T47D (cell line): ENCODE measurements around the gene SSH2.

ENCODE experiments used
- DNase-seq, 2 experiments: peaks; one replicate each; pipeline versions ENCODE4 v3.0.0 to v3.0.0-alpha.2; 2011 to 2012; ENCODE audit warnings: low read depth in 1 of 2, low spot score in 1 of 2
- JUND ChIP-seq: IDR thresholded peaks from 2 replicates; pipeline ENCODE4 v1.6.1; 2012; ENCODE audit warnings: low read depth
- in situ Hi-C: cut with HindIII; loops from 2 replicates; pipeline ENCODE4 v1.10.0; 2016; ENCODE audit warnings: low sequenced_read_pairs, low pct_unique_long_range_greater_than_20kb

Gene SSH2

GRCh38 chr17:29769225-29769624 is 160.8 kb downstream of the SSH2 start:
- in situ Hi-C loops = no loop called here
- TF ChIP-seq JUND = no peak
- DNase-seq = no peak

- in situ Hi-C loops = no loop called here
- TF ChIP-seq JUND = no peak
- DNase-seq = no peak
Observed at GRCh38 chr17:29766796-29767327, 163.2 kb downstream of the SSH2 start.

GRCh38 chr17:29764748-29765147 is 165.3 kb downstream of the SSH2 start:
- in situ Hi-C loops = no loop called here
- TF ChIP-seq JUND = no peak
- no peak for DNase-seq

GRCh38 chr17:29764217-29764616 is 165.8 kb downstream of the SSH2 start:
- no peak for TF ChIP-seq JUND
- in situ Hi-C loops = no loop called here
- DNase-seq = no peak

DNA sequence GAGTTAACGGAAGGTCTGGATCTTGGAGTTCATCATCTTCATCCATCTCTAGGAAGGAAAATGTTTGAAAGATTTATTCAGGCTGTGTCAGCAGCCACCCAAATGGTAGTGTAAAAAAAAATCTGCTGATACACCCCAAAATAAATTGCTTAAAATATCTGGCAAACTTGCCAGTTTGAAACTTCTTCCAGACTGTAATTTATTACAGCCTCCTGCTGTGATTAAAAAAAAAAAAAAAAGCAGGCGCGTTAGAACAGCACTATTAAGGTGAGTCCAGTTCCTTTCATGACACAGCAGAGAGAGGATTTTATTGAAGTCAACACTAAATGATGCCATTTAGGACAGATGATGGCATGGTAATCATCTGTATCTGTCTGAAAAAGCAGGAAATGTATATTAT is 166.8 kb downstream of the SSH2 start:
- TF ChIP-seq JUND = no peak
- no peak for DNase-seq
- in situ Hi-C loops = no loop called here

DNA sequence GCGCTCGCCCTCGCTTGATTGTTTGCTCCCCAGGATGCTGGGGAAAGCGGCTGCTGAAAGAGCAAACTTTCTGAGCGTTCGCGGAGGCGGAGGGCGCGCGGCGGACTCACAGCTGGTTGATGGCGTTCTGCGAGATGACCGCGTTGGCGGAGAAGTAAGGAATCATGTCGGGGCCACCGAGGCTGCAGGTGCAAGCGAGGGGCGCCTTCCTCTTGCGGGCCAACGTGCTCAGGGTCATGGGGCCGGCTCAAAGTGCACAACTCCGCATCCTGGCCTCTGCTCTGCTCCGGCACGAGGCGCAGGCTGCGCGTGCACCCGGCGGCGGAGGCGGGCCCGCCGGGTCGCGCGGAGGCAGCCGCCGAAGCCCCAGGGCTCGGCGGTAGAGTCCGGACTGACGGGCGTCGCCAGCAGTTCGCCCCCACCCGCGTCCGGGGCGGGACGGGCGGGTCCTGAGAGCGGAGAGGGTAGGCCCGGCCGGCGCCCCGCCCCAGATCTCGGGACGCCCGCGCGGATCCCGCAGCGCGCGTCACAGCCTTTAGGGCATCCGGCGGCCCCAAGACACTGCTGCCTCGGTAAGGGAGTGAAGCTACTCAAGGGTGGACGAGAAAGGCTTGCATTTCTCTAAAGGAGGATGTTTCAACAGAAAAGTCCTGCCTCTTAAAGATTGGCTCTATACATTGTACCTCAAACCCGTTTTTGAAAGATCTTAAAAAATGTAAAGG is 168.8 kb downstream of the SSH2 start:
- peak; percentile 80 to 94 for DNase-seq
- no peak for TF ChIP-seq JUND
- in situ Hi-C loops = no loop called here

GRCh38 chr17:29760279-29761039 is 169.6 kb downstream of the SSH2 start:
- in situ Hi-C loops = no loop called here
- no peak for TF ChIP-seq JUND
- peak in 1 of 2 experiments; percentile 15 for DNase-seq

DNA sequence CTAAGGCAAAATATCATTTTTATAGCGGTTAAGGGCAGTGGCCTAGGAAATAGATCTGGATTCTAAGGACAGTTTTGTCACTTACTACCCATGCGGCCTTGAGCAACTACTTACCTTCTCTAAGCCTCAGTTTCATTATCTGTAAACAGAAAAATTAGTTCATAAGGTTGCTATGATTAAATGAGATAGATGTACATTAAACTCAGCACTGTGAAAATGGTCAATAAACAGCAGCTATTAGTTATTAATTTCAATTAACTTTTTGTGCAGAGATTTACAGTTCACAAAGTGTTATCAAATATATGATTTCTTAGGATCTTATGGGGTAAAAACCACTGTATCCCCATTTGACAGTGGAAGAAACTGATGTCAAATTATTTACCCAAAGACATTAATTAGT is 171.8 kb downstream of the SSH2 start:
- in situ Hi-C loops = no loop called here
- no peak for TF ChIP-seq JUND
- no peak for DNase-seq

- no peak for DNase-seq
- in situ Hi-C loops = no loop called here
- no peak for TF ChIP-seq JUND
Observed at GRCh38 chr17:29757788-29758187, 172.2 kb downstream of the SSH2 start.

DNA sequence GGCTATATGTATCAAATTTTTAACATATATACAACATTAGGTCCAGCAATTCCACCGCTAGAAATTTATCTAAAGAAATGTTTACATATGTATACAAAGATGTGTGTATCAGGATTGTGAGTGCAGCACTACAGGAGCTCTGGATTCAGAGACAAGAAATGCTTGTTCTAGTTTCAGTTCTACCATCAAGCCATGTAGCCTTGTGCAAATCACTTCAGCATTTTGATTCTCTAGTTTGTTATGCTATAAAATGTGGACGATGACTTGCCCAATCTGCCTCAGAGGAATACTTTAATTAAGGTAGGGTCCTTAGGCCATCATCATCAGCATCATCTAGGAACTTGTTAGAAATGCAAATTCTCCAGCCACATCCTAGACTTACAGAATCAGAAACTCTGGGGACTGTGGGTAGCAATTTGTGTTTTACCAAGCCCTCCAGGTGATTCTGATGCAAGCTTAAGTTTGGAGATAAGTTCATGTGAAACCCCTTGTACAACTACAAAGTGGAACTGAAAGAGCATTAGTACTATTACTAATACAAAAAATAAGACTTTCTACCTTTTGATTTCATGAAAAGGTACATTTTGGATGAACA is 176.1 kb downstream of the SSH2 start:
- DNase-seq = no peak
- no peak for TF ChIP-seq JUND
- in situ Hi-C loops = no loop called here

DNA sequence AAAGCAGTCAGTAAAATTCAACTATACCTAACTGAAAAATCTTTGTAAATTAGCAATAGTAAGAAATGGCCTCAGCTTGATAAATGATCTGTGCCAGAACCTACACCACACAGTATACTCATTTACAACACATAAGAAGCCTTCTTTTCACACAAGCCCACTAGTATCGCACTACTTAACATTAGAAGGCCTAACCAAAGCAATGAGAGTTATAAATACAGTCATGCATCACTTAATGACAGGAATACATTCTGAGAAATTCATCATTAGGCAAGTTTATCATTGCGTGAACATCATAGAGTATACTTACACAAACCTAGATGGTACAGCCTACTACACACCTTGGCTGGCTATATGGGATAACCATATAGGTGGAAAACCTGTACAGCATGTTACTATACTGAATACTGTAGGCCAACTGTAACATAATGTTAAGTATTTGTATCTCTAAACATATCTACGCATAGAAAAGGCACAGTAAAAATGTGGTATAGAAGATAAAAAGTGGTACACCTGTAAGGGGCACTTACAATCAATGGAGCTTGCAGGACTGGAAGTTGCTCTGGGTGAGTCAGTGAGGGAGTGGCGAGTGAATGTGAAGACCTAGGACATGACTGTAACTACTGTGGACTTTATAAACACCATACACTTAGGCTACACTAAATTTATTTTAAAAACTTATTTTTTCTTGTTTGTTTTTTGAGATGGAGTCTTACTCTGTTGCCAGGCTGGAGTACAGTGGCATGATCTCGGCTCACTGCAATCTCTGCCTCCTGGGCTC is 180.8 kb downstream of the SSH2 start:
- TF ChIP-seq JUND = no peak
- in situ Hi-C loops = no loop called here
- no peak for DNase-seq

GRCh38 chr17:29748400-29748799 is 181.6 kb downstream of the SSH2 start:
- TF ChIP-seq JUND = no peak
- no peak for DNase-seq
- in situ Hi-C loops = no loop called here
